Measurements from ENCODE around the gene GRK2.

GRK2 gene

DNA sequence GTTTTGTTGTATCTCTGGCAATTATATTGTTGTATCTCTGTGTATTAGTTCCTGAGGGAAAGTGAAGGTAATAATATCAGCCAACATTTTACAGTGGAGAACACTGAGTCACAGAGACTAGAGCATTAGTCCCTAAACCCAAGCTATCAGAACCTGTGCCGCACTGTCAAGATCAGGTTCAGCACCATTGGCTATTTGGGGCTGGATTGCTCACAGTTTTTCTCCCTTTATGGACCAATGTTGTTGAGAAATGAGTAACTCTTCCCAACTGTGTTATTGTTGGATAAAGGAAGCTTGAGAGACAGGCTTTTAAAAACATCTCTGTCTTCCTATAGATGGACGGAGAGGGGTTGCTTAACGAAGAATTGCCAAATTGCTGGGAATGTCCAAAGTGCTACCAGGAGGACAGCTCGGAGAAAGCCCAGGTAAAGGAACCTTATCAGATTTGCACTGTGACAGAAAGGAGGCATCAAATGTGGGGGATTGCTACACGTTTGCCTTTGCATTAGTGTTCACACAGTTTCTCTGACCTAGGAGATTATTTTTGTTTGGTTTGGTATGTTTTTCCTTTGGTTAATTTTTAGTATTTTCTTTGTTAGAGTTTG, 18.2 kb upstream of the GRK2 start:
- TF ChIP-seq, protein P1, sequence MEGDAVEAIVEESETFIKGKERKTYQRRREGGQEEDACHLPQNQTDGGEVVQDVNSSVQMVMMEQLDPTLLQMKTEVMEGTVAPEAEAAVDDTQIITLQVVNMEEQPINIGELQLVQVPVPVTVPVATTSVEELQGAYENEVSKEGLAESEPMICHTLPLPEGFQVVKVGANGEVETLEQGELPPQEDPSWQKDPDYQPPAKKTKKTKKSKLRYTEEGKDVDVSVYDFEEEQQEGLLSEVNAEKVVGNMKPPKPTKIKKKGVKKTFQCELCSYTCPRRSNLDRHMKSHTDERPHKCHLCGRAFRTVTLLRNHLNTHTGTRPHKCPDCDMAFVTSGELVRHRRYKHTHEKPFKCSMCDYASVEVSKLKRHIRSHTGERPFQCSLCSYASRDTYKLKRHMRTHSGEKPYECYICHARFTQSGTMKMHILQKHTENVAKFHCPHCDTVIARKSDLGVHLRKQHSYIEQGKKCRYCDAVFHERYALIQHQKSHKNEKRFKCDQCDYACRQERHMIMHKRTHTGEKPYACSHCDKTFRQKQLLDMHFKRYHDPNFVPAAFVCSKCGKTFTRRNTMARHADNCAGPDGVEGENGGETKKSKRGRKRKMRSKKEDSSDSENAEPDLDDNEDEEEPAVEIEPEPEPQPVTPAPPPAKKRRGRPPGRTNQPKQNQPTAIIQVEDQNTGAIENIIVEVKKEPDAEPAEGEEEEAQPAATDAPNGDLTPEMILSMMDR (IDR thresholded peaks at IDR 0.05; ENCODE audit: control insufficient read depth, extremely low read depth, insufficient read depth) = no peak
- H3K4me3 ChIP-seq (ENCODE audit: low read depth, low read length) = no peak overlapping the region
- DNase-seq (ENCODE audit: low read depth) = no peak

DNA sequence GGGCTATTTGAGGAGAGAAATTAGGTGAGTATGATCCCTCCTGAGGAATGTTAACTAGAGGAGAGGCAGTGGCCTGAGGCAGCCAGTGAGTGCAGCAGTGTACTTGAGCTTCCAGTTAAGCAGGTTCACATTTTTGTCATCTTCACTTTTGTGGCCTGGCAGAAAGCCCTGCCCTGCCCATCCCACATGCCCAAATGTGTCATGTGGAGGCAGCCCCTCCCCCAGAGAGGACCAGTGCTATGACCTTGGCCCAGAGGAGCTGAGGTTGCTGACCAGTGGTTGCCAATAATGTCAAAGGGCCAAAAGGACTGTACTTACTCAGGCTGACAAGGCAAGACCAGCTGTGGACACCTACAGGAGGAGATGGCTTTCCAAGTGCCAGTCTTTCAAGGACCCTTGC, 17.6 kb upstream of the GRK2 start:
- no peak overlapping the region for H3K4me3 ChIP-seq (ENCODE audit: low read depth, low read length)
- TF ChIP-seq, protein P1 (IDR thresholded peaks at IDR 0.05; ENCODE audit: control insufficient read depth, extremely low read depth, insufficient read depth) = no peak
- DNase-seq (ENCODE audit: low read depth) = peak; percentile 90

DNA sequence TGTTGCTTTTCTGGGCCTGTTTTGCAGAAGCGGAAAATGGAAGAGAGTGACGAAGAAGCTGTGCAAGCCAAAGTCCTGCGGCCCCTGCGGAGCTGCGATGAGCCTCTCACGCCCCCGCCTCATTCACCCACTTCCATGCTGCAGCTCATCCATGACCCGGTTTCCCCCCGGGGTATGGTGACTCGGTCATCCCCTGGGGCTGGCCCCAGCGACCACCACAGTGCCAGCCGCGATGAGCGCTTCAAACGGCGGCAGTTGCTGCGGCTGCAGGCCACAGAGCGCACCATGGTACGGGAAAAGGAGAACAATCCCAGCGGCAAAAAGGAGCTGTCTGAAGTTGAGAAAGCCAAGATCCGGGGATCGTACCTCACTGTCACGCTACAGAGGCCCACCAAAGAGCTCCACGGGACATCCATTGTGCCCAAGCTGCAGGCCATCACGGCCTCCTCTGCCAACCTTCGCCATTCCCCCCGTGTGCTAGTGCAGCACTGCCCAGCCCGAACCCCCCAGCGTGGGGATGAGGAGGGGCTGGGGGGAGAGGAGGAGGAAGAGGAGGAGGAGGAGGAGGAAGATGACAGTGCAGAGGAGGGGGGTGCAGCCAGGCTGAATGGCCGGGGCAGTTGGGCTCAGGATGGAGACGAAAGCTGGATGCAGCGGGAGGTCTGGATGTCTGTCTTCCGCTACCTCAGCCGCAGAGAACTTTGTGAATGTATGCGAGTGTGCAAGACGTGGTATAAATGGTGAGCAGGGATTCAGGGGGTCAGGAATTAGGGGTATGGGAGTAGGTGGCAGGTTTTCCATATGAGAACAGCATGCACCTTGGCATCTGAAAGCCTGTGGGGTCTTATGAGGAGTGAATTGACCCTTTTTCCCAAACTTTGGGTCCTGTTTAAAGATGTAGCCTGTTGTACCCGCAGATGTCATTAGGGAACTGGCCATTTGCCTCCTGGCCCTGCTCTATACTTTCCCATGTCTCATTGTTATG, 15.9 kb upstream of the GRK2 start:
- DNase-seq (ENCODE audit: low read depth) = no peak
- TF ChIP-seq, protein P1 (IDR thresholded peaks at IDR 0.05; ENCODE audit: control insufficient read depth, extremely low read depth, insufficient read depth) = no peak
- H3K4me3 ChIP-seq (ENCODE audit: low read depth, low read length) = no peak overlapping the region

DNA sequence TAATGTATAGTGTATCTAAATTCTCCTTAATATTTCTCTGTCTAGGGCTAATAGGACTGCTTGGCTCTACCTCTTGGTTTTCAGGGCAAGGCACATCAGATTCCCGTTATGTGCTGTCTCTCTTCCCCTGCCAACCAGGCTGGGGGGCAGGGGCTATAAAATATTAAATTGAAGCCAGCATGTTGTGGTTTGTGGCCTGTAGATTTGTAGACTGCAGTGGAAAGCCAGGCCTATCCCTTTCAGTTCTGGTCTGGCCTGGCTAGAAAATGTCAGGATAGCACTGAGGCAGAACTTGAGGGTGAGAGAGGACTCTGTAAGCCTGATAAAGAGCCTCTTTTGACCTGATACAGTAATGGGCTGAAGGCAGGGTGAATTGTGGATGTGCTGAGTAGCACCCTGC, 14.4 kb upstream of the GRK2 start:
- H3K4me3 ChIP-seq (ENCODE audit: low read depth, low read length) = no peak overlapping the region
- DNase-seq (ENCODE audit: low read depth) = no peak
- TF ChIP-seq, protein P1 (IDR thresholded peaks at IDR 0.05; ENCODE audit: control insufficient read depth, extremely low read depth, insufficient read depth) = no peak

DNA sequence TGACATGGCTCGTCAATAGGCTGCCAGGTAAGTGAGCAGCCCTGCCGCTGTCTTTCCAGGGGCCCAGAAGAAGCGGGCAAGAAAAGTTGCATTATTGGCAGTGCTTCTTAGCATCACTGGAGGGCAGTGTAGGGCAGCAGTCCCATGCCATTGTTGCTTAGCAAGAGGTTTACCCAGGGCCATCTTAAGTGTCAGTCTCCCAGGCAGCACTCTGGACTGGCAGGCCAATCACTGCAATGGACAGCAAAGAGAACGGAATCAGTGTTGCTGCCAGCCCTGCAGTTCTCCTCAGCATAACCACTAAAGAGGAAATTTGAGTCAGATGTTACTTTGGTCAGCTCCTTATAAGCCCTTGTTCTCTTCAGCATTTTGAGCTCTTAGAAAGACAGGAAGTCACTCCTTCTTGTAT, 13.4 kb upstream of the GRK2 start:
- DNase-seq (ENCODE audit: low read depth) = no peak
- TF ChIP-seq, protein P1 (IDR thresholded peaks at IDR 0.05; ENCODE audit: control insufficient read depth, extremely low read depth, insufficient read depth) = peak; percentile 47
- no peak overlapping the region for H3K4me3 ChIP-seq (ENCODE audit: low read depth, low read length)

DNA sequence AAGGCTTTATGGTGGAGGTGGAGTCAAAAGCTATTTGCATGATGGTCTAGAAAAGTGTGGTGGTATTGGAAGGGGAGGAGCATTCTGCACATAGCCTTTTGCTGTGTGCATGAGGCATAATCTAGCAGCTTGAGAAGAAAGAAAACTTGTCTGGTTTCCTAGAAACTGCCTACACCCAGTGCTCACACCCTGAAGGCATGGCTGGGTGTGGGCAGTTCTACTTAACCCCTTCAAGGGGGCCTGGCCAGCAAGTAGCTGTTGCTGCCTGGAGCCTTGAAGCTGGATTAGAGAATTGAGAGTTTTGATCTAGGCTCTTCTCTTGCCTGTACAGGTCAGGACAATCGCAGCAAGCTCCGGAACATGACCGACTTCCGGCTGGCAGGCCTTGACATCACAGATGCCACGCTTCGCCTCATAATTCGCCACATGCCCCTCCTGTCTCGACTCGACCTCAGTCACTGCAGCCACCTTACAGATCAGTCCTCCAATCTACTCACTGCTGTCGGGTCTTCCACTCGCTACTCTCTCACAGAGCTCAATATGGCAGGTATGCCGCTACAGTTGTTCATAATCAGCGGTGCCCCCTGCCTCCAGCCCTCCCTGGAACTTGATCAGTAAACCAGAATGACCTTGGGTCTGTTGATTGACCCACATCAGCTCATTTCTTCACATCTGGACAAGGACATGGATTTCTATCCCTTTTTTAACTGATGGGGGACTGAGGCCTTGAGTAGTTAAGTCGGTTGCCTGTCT, 12.2 kb upstream of the GRK2 start:
- DNase-seq (ENCODE audit: low read depth) = no peak
- TF ChIP-seq, protein P1 (IDR thresholded peaks at IDR 0.05; ENCODE audit: control insufficient read depth, extremely low read depth, insufficient read depth) = no peak

More for the DNA sequence above, 12.2 kb upstream of the GRK2 start:
- no peak overlapping the region for H3K4me3 ChIP-seq (ENCODE audit: low read depth, low read length)

All from LNCaP clone FGC (cell line).